H1 (cell line): Measurements from ENCODE around the gene MAML3. TPM values are rescaled to one million over a fixed set of nuclear protein-coding genes. Genes with fewer than 3 reads are reported as not detected.

Source experiments
- CTCF ChIA-PET: fragments of 300-600 bp; sonication (Branson Sonifier 250); formaldehyde crosslinking; loops from one replicate; lab custom pipeline; 2021; ENCODE audit not compliant: partially characterized antibody; lab: Charles Lee
- POLR2A ChIA-PET: fragments of 300-600 bp; sonication (Branson Sonifier 250); formaldehyde crosslinking; loops from one replicate; lab custom pipeline; 2021; ENCODE audit warnings: inconsistent platforms; ENCODE audit not compliant: partially characterized antibody; lab: Charles Lee
- DNase-seq, 2 experiments: peaks; one replicate each; pipeline versions ENCODE4 v3.0.0 to v3.0.0-alpha.2; 2010 to 2022; ENCODE audit warnings: low spot score in 2 of 2, low read depth in 1 of 2, mixed read lengths in 1 of 2
- FAIRE-seq: peaks from 2 replicates; lab custom pipeline; 2011; peaks lifted over from hg19 to GRCh38; lab: Jason Lieb, UNC
- H2AFZ ChIP-seq: 2 replicates; pipeline ENCODE4 v1.8.1; 2012; ENCODE audit warnings: low read length, inconsistent platforms
- H2AK5ac ChIP-seq: 2 replicates; pipeline ENCODE4 v1.6.1; 2013; ENCODE audit warnings: low read depth, low read length
- H2BK120ac ChIP-seq: replicated peaks from 2 replicates; pipeline ENCODE3; 2013; ENCODE audit warnings: low read depth, low read length, inconsistent platforms
- H2BK12ac ChIP-seq: 2 replicates; pipeline ENCODE4 v1.6.1; 2013; ENCODE audit warnings: low read depth, low read length
- H2BK15ac ChIP-seq: 2 replicates; pipeline ENCODE4 v1.6.1; 2013; ENCODE audit warnings: low read length
- H2BK20ac ChIP-seq: 2 replicates; pipeline ENCODE4 v1.6.1; 2013; ENCODE audit warnings: low read length
- H2BK5ac ChIP-seq: 2 replicates; pipeline ENCODE4 v1.6.1; 2013; ENCODE audit warnings: low read depth, low read length
- H3K14ac ChIP-seq: 2 replicates; pipeline ENCODE4 v1.6.1; 2013; ENCODE audit warnings: inconsistent platforms; ENCODE audit not compliant: insufficient read length
- H3K18ac ChIP-seq: 2 replicates; pipeline ENCODE4 v1.6.1; 2013; ENCODE audit warnings: low read length; ENCODE audit errors: extremely low read depth
- H3K23ac ChIP-seq: 2 replicates; pipeline ENCODE4 v1.6.1; 2013; ENCODE audit warnings: inconsistent platforms; ENCODE audit not compliant: insufficient read length
- H3K23me2 ChIP-seq: 2 replicates; pipeline ENCODE4 v1.6.1; 2013; ENCODE audit warnings: low read depth, low read length
- H3K27ac ChIP-seq: 2 replicates; pipeline ENCODE4 v1.6.1; 2011; ENCODE audit warnings: low read depth, low read length, inconsistent platforms
- H3K27me3 ChIP-seq, 4 experiments: replicated peaks in 1 of 4; 1 replicate in 1 of 4; 2 replicates in 3 of 4; pipeline versions ENCODE4 v1.6.1 to v1.8.1; 2011 to 2013; ENCODE audit warnings: low read length in 3 of 4, mild to moderate bottlenecking in 3 of 4, inconsistent platforms in 2 of 4, mixed read lengths in 2 of 4, moderate library complexity in 1 of 4; ENCODE audit not compliant: control insufficient read depth in 3 of 4, insufficient read depth in 3 of 4; ENCODE audit errors: extremely low read depth in 1 of 4
- H3K36me3 ChIP-seq, 4 experiments: 2 replicates each; pipeline versions ENCODE4 v1.6.1 to v1.8.1; 2011 to 2013; ENCODE audit warnings: mild to moderate bottlenecking in 4 of 4, low read length in 3 of 4, moderate library complexity in 2 of 4, control low read depth in 1 of 4, inconsistent platforms in 1 of 4; ENCODE audit not compliant: insufficient read depth in 4 of 4, control insufficient read depth in 2 of 4
- H3K4ac ChIP-seq: replicated peaks from 2 replicates; pipeline ENCODE3; 2013; ENCODE audit warnings: low read length, low read depth, mixed read lengths, inconsistent platforms; ENCODE audit not compliant: insufficient read length
- H3K4me1 ChIP-seq, 4 experiments: replicated peaks in 1 of 4; 1 replicate in 1 of 4; 2 replicates in 3 of 4; pipeline versions ENCODE4 v1.6.1 to v1.8.1; 2011 to 2013; ENCODE audit warnings: low read length in 3 of 4, inconsistent platforms in 2 of 4, mixed read lengths in 1 of 4; ENCODE audit not compliant: insufficient read depth in 4 of 4, control insufficient read depth in 3 of 4
- H3K4me2 ChIP-seq, 2 experiments: 2 replicates each; pipeline versions ENCODE4 v1.6.1 to v1.8.1; 2011 to 2013; ENCODE audit warnings: low read depth in 2 of 2, low read length in 2 of 2, control low read depth in 1 of 2, inconsistent platforms in 1 of 2, mild to moderate bottlenecking in 1 of 2; ENCODE audit not compliant: insufficient read depth in 1 of 2
- H3K4me3 ChIP-seq, 4 experiments: fragments of 200-600, 300-600 bp in 1 of 4; sonication (generic), shearing (Covaris generic), sonication (Bioruptor Twin) in 1 of 4; 2 replicates each; pipeline versions ENCODE4 v1.5.1 to v1.8.1; 2011 to 2016; ENCODE audit warnings: low read length in 4 of 4, low read depth in 3 of 4, control low read depth in 2 of 4, inconsistent platforms in 2 of 4, mild to moderate bottlenecking in 2 of 4, mixed read lengths in 1 of 4, moderate library complexity in 1 of 4; ENCODE audit not compliant: insufficient read depth in 2 of 4; ENCODE audit errors: extremely low read depth in 1 of 4
- H3K56ac ChIP-seq: replicated peaks from 2 replicates; pipeline ENCODE3; 2013; ENCODE audit warnings: low read depth, mild to moderate bottlenecking, mixed read lengths, low read length, inconsistent platforms; ENCODE audit not compliant: insufficient read length
- H3K79me1 ChIP-seq: 2 replicates; pipeline ENCODE4 v1.6.1; 2013; ENCODE audit warnings: low read depth, low read length, control low read depth
- H3K79me2 ChIP-seq, 2 experiments: 2 replicates each; pipeline versions ENCODE4 v1.6.1 to v1.8.1; 2012 to 2013; ENCODE audit warnings: low read length in 2 of 2, mild to moderate bottlenecking in 2 of 2, inconsistent platforms in 1 of 2; ENCODE audit not compliant: insufficient read depth in 2 of 2, control insufficient read depth in 1 of 2
- H3K9ac ChIP-seq, 4 experiments: replicated peaks in 1 of 4; 1 replicate in 1 of 4; 2 replicates in 3 of 4; pipeline versions ENCODE4 v1.6.1 to v1.8.1; 2011 to 2013; ENCODE audit warnings: low read depth in 3 of 4, low read length in 3 of 4, control low read depth in 2 of 4, mild to moderate bottlenecking in 2 of 4, moderate library complexity in 2 of 4, inconsistent platforms in 1 of 4; ENCODE audit errors: extremely low read depth in 1 of 4
- H3K9me3 ChIP-seq, 2 experiments: 2 replicates each; pipeline versions ENCODE4 v1.6.1 to v1.8.1; 2012 to 2013; ENCODE audit warnings: mild to moderate bottlenecking in 2 of 2, moderate library complexity in 2 of 2, control low read depth in 1 of 2, inconsistent platforms in 1 of 2, low read depth in 1 of 2, low read length in 1 of 2, mixed read lengths in 1 of 2; ENCODE audit not compliant: insufficient read depth in 2 of 2
- H4K20me1 ChIP-seq, 2 experiments: replicated peaks in 1 of 2; 2 replicates each; pipeline versions ENCODE3 to v1.8.1; 2011 to 2013; ENCODE audit warnings: inconsistent platforms in 2 of 2, low read length in 2 of 2, mild to moderate bottlenecking in 1 of 2; ENCODE audit not compliant: insufficient read depth in 2 of 2, control insufficient read depth in 1 of 2
- H4K5ac ChIP-seq: 2 replicates; pipeline ENCODE4 v1.6.1; 2013; ENCODE audit warnings: low read length, low read depth, mixed read lengths, inconsistent platforms; ENCODE audit not compliant: insufficient read length
- H4K8ac ChIP-seq: 2 replicates; pipeline ENCODE4 v1.8.0; 2013; ENCODE audit warnings: mild to moderate bottlenecking, moderate library complexity, low read length, inconsistent platforms; ENCODE audit not compliant: insufficient read depth; ENCODE audit errors: extremely low read depth
- H4K91ac ChIP-seq: replicated peaks from 2 replicates; pipeline ENCODE3; 2013; ENCODE audit warnings: low read length, mixed read lengths, inconsistent platforms; ENCODE audit not compliant: insufficient read length
- BACH1 ChIP-seq: IDR thresholded peaks from 2 replicates; pipeline ENCODE4 v1.6.1; 2012; ENCODE audit warnings: low read length, improper control_type of control experiment
- HDAC2 ChIP-seq, 2 experiments: fragments of 300-600 bp in 1 of 2; sonication (generic) in 1 of 2; IDR thresholded peaks; 2 replicates each; pipeline ENCODE4 v1.6.1; 2011 to 2012; ENCODE audit warnings: low read depth in 2 of 2, low read length in 2 of 2, mild to moderate bottlenecking in 2 of 2, moderate library complexity in 2 of 2, borderline replicate concordance in 1 of 2, inconsistent platforms in 1 of 2
- HDAC6 ChIP-seq: IDR thresholded peaks from one replicate; pipeline ENCODE4 v1.7.1; 2012; ENCODE audit warnings: low read depth, mild to moderate bottlenecking, inconsistent platforms, low read length, moderate library complexity
- KDM4A ChIP-seq: IDR thresholded peaks from one replicate; pipeline ENCODE4 v1.7.1; 2012; ENCODE audit warnings: low read depth, mild to moderate bottlenecking, moderate library complexity, low read length, inconsistent platforms; ENCODE audit not compliant: severe bottlenecking
- RFX5 ChIP-seq: IDR thresholded peaks from 2 replicates; pipeline ENCODE4 v1.6.1; 2011; ENCODE audit warnings: low read depth, low read length, improper control_type of control experiment, borderline replicate concordance
- TCF12 ChIP-seq: IDR thresholded peaks from 2 replicates; pipeline ENCODE4 v1.6.1; 2011; ENCODE audit warnings: low read depth, mild to moderate bottlenecking, low read length
- USF2 ChIP-seq: IDR thresholded peaks from 2 replicates; pipeline ENCODE4 v1.6.1; 2011; ENCODE audit warnings: low read length, improper control_type of control experiment
- WGBS, 2 experiments: shearing (Covaris generic) in 1 of 2; methylation state at CpG; one replicate each; pipeline versions ENCODE4 v1.1.6 to v1.1.7; 2013 to 2015; ENCODE audit warnings: low lambda C conversion rate in 2 of 2, mixed read lengths in 2 of 2, inconsistent platforms in 1 of 2, low coverage in 1 of 2, missing lambda C conversion rate in 1 of 2; ENCODE audit not compliant: insufficient replicate concordance in 2 of 2, insufficient coverage in 1 of 2, insufficient read length in 1 of 2; ENCODE audit errors: extremely low coverage in 1 of 2, missing lambda C conversion rate in 1 of 2; 5-methylcytosine and 5-hydroxymethylcytosine counted together
- polyA plus RNA-seq, 7 experiments: library from polyadenylated mRNA; depleted of rRNA in 3 of 7; stranded (reverse) in 5 of 7; unstranded in 2 of 7; fragments of >200 nt in 5 of 7; fragments of 200-250 nt in 2 of 7; gene quantifications; 1 replicate in 5 of 7; 2 replicates in 1 of 7; 4 replicates in 1 of 7; pipeline versions ENCODE4 v1.2.1 to v1.2.3, GENCODE V29; 2011 to 2013; ENCODE audit warnings: missing spikeins in 2 of 7, mixed read lengths in 2 of 7
- total RNA-seq: library from RNA; stranded (reverse); fragmentation: NEBNext Ultra II Directional; extraction: Animal tissue kit (Norgen Biotek cat#: 25700); gene quantifications from 2 replicates; pipeline ENCODE4 v1.2.1, GENCODE V29; 2021

MAML3 gene
- total and polyA plus RNA-seq, 2 of the 8 experiments (the other 6 are each of a cell fraction or from before 2014, with no cell fraction given), result 2.1 to 5.7 TPM

GRCh38 chr4:139863531-139863930 lies 290.5 kb downstream of the MAML3 start:
- H3K9ac ChIP-seq, result no peak overlapping the region
- no peaks in the 10 kb centered on the region for H3K36me3 ChIP-seq
- 86% methylated on average over 3 of the region's 3 CpGs; no CpG with 5 or more reads in 1 of the 2 experiments for WGBS, 2 experiments
- no peak overlapping the region for H3K4me3 ChIP-seq
- no peak overlapping the region for H3K14ac ChIP-seq
- TF ChIP-seq BACH1 (no peak), USF2 (no peak), RFX5 (no peak), HDAC2 (IDR thresholded peaks at IDR 0.05; ENCODE audit: borderline replicate concordance in 1 of 2, low read depth in 2 of 2, low read length in 2 of 2) (no peak), TCF12 (no peak), KDM4A (no peak), HDAC6 (no peak)
- H3K18ac ChIP-seq, result no peak overlapping the region
- no peak overlapping the region for H2BK120ac ChIP-seq
- no peaks in the 10 kb centered on the region for H3K4me1 ChIP-seq
- H4K8ac ChIP-seq, result no peak overlapping the region
- H3K79me1 ChIP-seq, result no peaks in the 10 kb centered on the region
- H2AFZ ChIP-seq, result no peak overlapping the region
- no peaks in the 10 kb centered on the region for H3K9me3 ChIP-seq
- H3K27ac ChIP-seq, result no peak overlapping the region
- no peak overlapping the region for H2BK15ac ChIP-seq
- no peak overlapping the region for H2BK12ac ChIP-seq
- H2BK5ac ChIP-seq, result no peak overlapping the region
- H3K56ac ChIP-seq, result no peak overlapping the region
- no peak overlapping the region for H3K4ac ChIP-seq
- no peaks in the 10 kb centered on the region for H3K27me3 ChIP-seq
- no peaks in the 10 kb centered on the region for H3K23me2 ChIP-seq
- ChIA-PET CTCF (no interaction called here), POLR2A (no interaction called here)
- no peak overlapping the region for H2AK5ac ChIP-seq
- no peak overlapping the region for H4K91ac ChIP-seq
- no peak overlapping the region for H2BK20ac ChIP-seq
- H3K23ac ChIP-seq, result no peak overlapping the region
- no peak overlapping the region for H4K5ac ChIP-seq
- FAIRE-seq (no peak), DNase-seq (no peak)
- no peak overlapping the region for H3K4me2 ChIP-seq
- no peaks in the 10 kb centered on the region for H3K79me2 ChIP-seq
- no peaks in the 10 kb centered on the region for H4K20me1 ChIP-seq
